ENCODE measurements around the gene MUC6. TPM values are rescaled to one million over a fixed set of nuclear protein-coding genes. Genes with fewer than 3 reads are reported as not detected.

Gene MUC6
- total and polyA plus RNA-seq, 2 of the 8 experiments (the other 6 are each of a cell fraction or from before 2014, with no cell fraction given): not detected

GRCh38 chr11:1034456-1035295 is 1.8 kb downstream of the MUC6 start (continued):
- TF ChIP-seq POLR2A (IDR thresholded peaks at IDR 0.05; ENCODE audit: control extremely low read depth in 1 of 2, low read depth in 2 of 2, low read length in 2 of 2) (no peak), SIN3A (conservative IDR thresholded peaks at IDR 0.05 in 1 of 2, IDR thresholded peaks at IDR 0.05 in 1 of 2; ENCODE audit: low read depth in 1 of 2, low read length in 2 of 2) (no peak), POU5F1 (IDR thresholded peaks at IDR 0.05; ENCODE audit: low read depth, low read length) (no peak)

Data from H1 (cell line).